Neural progenitor cell (in vitro differentiated cells): ENCODE results near the gene CREB3L2. TPM values are rescaled to one million over a fixed set of nuclear protein-coding genes. Genes with fewer than 3 reads are reported as not detected.

Experiments
- DNase-seq: peaks from one replicate; pipeline ENCODE4 v3.0.0-alpha.2; 2016; ENCODE audit warnings: low spot score
- H2AFZ ChIP-seq: fragments of 200-600 bp; sonication (generic); replicated peaks from 2 replicates; pipeline ENCODE4 v1.6.1; 2016; ENCODE audit warnings: antibody characterized with exemption
- H3F3A ChIP-seq: fragments of 200-600 bp; sonication (generic); 2 replicates; pipeline ENCODE4 v1.6.1; 2016; ENCODE audit warnings: antibody characterized with exemption, low read depth
- H3K27ac ChIP-seq: fragments of 200-600 bp; sonication (generic); 2 replicates; pipeline ENCODE4 v1.5.1; 2016; ENCODE audit warnings: mild to moderate bottlenecking
- H3K27me3 ChIP-seq: fragments of 200-600 bp; sonication (generic); 2 replicates; pipeline ENCODE4 v1.6.1; 2016; ENCODE audit warnings: mild to moderate bottlenecking, moderate library complexity
- H3K36me3 ChIP-seq: fragments of 200-600 bp; sonication (generic); 2 replicates; pipeline ENCODE4 v1.5.1; 2016
- H3K4me1 ChIP-seq: fragments of 200-600 bp; sonication (generic); 2 replicates; pipeline ENCODE4 v1.6.1; 2016; ENCODE audit warnings: mixed run types
- H3K4me2 ChIP-seq: fragments of 200-600 bp; sonication (generic); 2 replicates; pipeline ENCODE4 v1.6.1; 2016
- H3K4me3 ChIP-seq: fragments of 200-600 bp; sonication (generic); 2 replicates; pipeline ENCODE4 v1.5.1; 2016
- H3K79me2 ChIP-seq: fragments of 200-600 bp; sonication (generic); 2 replicates; pipeline ENCODE4 v1.6.1; 2016; ENCODE audit warnings: low read depth
- H3K9ac ChIP-seq: fragments of 200-600 bp; sonication (generic); 2 replicates; pipeline ENCODE4 v1.6.1; 2016
- H3K9me3 ChIP-seq: fragments of 200-600 bp; sonication (generic); 2 replicates; pipeline ENCODE4 v1.5.1; 2016; ENCODE audit warnings: low read depth
- H4K20me1 ChIP-seq: fragments of 200-600 bp; sonication (generic); 2 replicates; pipeline ENCODE4 v1.6.1; 2016; ENCODE audit warnings: low read depth
- H3K27ac Mint-ChIP-seq: 3 replicates; pipeline ENCODE4 v1.8.0; 2021; ENCODE audit warnings: mixed read lengths
- H3K27me3 Mint-ChIP-seq: 2 replicates; pipeline ENCODE4 v1.8.0; 2022; ENCODE audit warnings: low read depth, mild to moderate bottlenecking, inconsistent platforms, moderate library complexity, mixed read lengths; ENCODE audit not compliant: insufficient read depth
- H3K36me3 Mint-ChIP-seq: 3 replicates; pipeline ENCODE4 v1.8.0; 2021; ENCODE audit warnings: mixed read lengths
- H3K4me1 Mint-ChIP-seq: 3 replicates; pipeline ENCODE4 v1.8.0; 2021; ENCODE audit warnings: mixed read lengths
- H3K4me3 Mint-ChIP-seq: 3 replicates; pipeline ENCODE4 v1.8.0; 2021; ENCODE audit warnings: mild to moderate bottlenecking, moderate library complexity, mixed read lengths
- H3K9me3 Mint-ChIP-seq: 3 replicates; pipeline ENCODE4 v1.8.0; 2020; ENCODE audit warnings: mixed read lengths
- EZH2 ChIP-seq: fragments of 200-600 bp; sonication (generic); IDR thresholded peaks from 2 replicates; pipeline ENCODE4 v1.6.1; 2017; ENCODE audit warnings: antibody characterized with exemption, mild to moderate bottlenecking, moderate library complexity
- EZH2phosphoT487 ChIP-seq: fragments of 200-600 bp; sonication (generic); IDR thresholded peaks from 2 replicates; pipeline ENCODE4 v1.6.1; 2017; ENCODE audit warnings: antibody characterized with exemption
- total RNA-seq: library from RNA; depleted of rRNA; stranded (reverse); fragments of >200 nt; gene quantifications from 2 replicates; pipeline ENCODE4 v1.2.3, GENCODE V29; 2015; ENCODE audit warnings: low replicate concordance
- TF ChIP-seq, protein P1 (sequence below): fragments of 200-600 bp; sonication (generic); IDR thresholded peaks from 2 replicates; pipeline ENCODE4 v1.5.1; 2017; ENCODE audit warnings: antibody characterized with exemption, mild to moderate bottlenecking

The CREB3L2 gene
- total RNA-seq, 1 donor from 2014 or later, result 9.9 TPM

DNA sequence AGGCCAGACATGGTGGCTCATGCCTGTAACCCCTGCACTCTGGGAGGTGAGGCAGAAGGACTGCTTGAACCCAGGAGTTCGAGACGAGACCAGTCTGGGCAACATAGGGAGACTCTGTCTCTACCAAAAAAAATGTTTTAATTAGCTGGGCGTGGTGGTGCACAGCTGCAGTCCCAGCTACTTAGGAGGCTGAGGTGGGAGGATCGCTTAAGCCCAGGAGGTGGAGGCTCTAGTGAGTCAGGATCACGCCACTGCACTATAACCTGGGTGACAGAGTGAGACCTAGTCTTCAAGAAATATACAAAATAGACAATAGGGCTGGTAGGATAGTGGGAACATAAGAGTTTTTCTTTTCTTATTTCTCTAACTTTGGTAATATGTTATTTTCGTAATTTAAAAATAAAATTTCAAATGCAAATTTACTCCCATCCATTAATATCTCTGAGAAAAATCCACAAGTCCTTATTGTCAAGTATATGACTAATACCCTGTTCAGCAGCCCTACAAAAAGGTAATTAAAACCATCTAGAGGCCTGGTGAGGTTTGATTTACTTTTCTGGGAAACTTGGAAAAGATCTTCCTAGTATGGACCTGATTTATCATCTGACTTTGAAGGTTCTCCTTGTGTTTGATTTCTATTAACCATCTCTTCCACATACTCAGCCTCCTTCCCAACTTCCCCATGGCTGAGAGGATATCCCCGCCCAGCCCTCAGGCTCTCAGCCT lies 50.0 kb downstream of the CREB3L2 start:
- H3K27ac ChIP-seq, result peak overlapping the region; percentile 11

DNA sequence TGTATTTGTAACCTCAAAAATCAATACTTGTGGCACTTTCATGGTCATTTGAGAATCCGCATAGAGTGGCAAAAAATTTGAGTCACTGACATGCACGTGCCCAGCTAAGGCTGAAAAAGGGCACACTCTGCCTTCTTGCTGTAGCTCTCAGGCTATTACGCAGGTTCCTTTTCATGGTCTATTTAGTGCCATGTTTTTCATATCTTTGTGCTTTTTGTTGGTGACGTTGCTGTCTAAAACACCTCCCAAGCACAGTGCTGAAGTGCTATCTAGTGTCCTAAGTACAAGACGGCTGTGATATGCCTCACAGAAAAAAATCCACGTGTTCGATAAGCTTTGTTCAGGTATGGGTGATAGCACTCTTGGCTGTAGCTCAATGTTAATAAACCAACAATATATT lies 50.9 kb downstream of the CREB3L2 start:
- no peak overlapping the region for H3K4me2 ChIP-seq
- H3F3A ChIP-seq, result peaks cover 27% of the 10 kb centered on the region
- peaks cover 29% of the 10 kb centered on the region for H3K4me1 ChIP-seq
- H3K27me3 ChIP-seq, result no peaks in the 10 kb centered on the region
- no peaks in the 10 kb centered on the region for H3K36me3 ChIP-seq
- H3K79me2 ChIP-seq, result peaks cover 28% of the 10 kb centered on the region
- TF ChIP-seq, protein P1, sequence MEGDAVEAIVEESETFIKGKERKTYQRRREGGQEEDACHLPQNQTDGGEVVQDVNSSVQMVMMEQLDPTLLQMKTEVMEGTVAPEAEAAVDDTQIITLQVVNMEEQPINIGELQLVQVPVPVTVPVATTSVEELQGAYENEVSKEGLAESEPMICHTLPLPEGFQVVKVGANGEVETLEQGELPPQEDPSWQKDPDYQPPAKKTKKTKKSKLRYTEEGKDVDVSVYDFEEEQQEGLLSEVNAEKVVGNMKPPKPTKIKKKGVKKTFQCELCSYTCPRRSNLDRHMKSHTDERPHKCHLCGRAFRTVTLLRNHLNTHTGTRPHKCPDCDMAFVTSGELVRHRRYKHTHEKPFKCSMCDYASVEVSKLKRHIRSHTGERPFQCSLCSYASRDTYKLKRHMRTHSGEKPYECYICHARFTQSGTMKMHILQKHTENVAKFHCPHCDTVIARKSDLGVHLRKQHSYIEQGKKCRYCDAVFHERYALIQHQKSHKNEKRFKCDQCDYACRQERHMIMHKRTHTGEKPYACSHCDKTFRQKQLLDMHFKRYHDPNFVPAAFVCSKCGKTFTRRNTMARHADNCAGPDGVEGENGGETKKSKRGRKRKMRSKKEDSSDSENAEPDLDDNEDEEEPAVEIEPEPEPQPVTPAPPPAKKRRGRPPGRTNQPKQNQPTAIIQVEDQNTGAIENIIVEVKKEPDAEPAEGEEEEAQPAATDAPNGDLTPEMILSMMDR, result no peak
- TF ChIP-seq EZH2phosphoT487 (no peak), EZH2 (no peak)
- no peaks in the 10 kb centered on the region for H3K9me3 Mint-ChIP-seq
- H3K27ac ChIP-seq, result no peak overlapping the region
- no peak overlapping the region for H3K4me3 ChIP-seq
- peaks cover 13% of the 10 kb centered on the region for H4K20me1 ChIP-seq
- H3K27ac Mint-ChIP-seq, result no peak overlapping the region
- H3K27me3 Mint-ChIP-seq, result peaks cover 2% of the 10 kb centered on the region
- peaks cover 42% of the 10 kb centered on the region for H3K4me1 Mint-ChIP-seq
- DNase-seq, result no peak
- H3K4me3 Mint-ChIP-seq, result no peak overlapping the region
- no peak overlapping the region for H3K9ac ChIP-seq
- H3K36me3 Mint-ChIP-seq, result peaks cover 9% of the 10 kb centered on the region
- no peaks in the 10 kb centered on the region for H3K9me3 ChIP-seq
- no peak overlapping the region for H2AFZ ChIP-seq

More for the DNA sequence above, 50.0 kb downstream of the CREB3L2 start:
- Histone ChIP-seq H3F3A (peaks cover 27% of the 10 kb centered on the region), H2AFZ (no peak overlapping the region), H3K4me1 (peaks cover 33% of the 10 kb centered on the region), H3K9ac (no peak overlapping the region), H3K27me3 (no peaks in the 10 kb centered on the region), H3K9me3 (no peaks in the 10 kb centered on the region), H3K4me3 (no peak overlapping the region), H3K4me2 (no peak overlapping the region), H3K36me3 (no peaks in the 10 kb centered on the region), H3K79me2 (peaks cover 28% of the 10 kb centered on the region), H4K20me1 (peaks cover 13% of the 10 kb centered on the region)
- H3K4me1 Mint-ChIP-seq, result peaks cover 48% of the 10 kb centered on the region
- H3K27me3 Mint-ChIP-seq, result peaks cover 2% of the 10 kb centered on the region
- H3K36me3 Mint-ChIP-seq, result peaks cover 6% of the 10 kb centered on the region
- H3K4me3 Mint-ChIP-seq, result no peak overlapping the region
- TF ChIP-seq EZH2 (no peak), EZH2phosphoT487 (no peak)
- TF ChIP-seq, protein P1, result no peak
- no peak for DNase-seq
- H3K9me3 Mint-ChIP-seq, result no peaks in the 10 kb centered on the region
- H3K27ac Mint-ChIP-seq, result peak overlapping the region; percentile 40

DNA sequence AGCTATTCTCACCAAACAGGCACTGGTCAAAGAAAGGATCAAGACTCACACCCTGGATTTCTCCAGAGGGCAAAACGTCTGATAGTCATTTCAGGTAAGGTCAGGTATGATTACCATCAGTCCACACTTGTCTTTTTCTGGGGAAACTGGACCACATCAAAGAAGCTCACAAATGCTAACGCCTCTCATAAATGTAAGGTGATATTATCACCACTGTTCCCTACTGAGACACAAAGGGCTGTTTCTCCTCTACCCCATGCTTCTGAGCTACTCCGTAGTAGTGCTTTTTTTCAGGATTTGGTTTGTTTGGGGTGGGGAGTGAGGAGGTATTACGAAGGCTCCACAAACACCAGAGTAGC lies 51.6 kb downstream of the CREB3L2 start:
- no peaks in the 10 kb centered on the region for H3K9me3 ChIP-seq
- Mint-ChIP-seq H3K4me3 (no peak overlapping the region), H3K27me3 (peaks cover 2% of the 10 kb centered on the region), H3K4me1 (peaks cover 37% of the 10 kb centered on the region), H3K27ac (no peak overlapping the region), H3K36me3 (peaks cover 10% of the 10 kb centered on the region), H3K9me3 (no peaks in the 10 kb centered on the region)
- H3K27ac ChIP-seq, result no peak overlapping the region
- H3K36me3 ChIP-seq, result no peaks in the 10 kb centered on the region
- peaks cover 27% of the 10 kb centered on the region for H3K79me2 ChIP-seq
- H3K4me3 ChIP-seq, result no peak overlapping the region
- H3K27me3 ChIP-seq, result no peaks in the 10 kb centered on the region
- TF ChIP-seq EZH2 (no peak), EZH2phosphoT487 (no peak)
- TF ChIP-seq, protein P1, result no peak
- no peak overlapping the region for H3K4me2 ChIP-seq
- DNase-seq, result no peak
- H3F3A ChIP-seq, result peaks cover 27% of the 10 kb centered on the region
- peaks cover 29% of the 10 kb centered on the region for H3K4me1 ChIP-seq
- H3K9ac ChIP-seq, result no peak overlapping the region
- H4K20me1 ChIP-seq, result peaks cover 13% of the 10 kb centered on the region
- H2AFZ ChIP-seq, result no peak overlapping the region
